GM19452 (cell line): ENCODE results near the gene ETNPPL.

Experiments used
- ATAC-seq: cut with Tn5 transposase; IDR thresholded peaks from one replicate; pipeline ENCODE4 v1.9.1; 2021; ENCODE audit not compliant: unreplicated experiment

Gene ETNPPL

DNA sequence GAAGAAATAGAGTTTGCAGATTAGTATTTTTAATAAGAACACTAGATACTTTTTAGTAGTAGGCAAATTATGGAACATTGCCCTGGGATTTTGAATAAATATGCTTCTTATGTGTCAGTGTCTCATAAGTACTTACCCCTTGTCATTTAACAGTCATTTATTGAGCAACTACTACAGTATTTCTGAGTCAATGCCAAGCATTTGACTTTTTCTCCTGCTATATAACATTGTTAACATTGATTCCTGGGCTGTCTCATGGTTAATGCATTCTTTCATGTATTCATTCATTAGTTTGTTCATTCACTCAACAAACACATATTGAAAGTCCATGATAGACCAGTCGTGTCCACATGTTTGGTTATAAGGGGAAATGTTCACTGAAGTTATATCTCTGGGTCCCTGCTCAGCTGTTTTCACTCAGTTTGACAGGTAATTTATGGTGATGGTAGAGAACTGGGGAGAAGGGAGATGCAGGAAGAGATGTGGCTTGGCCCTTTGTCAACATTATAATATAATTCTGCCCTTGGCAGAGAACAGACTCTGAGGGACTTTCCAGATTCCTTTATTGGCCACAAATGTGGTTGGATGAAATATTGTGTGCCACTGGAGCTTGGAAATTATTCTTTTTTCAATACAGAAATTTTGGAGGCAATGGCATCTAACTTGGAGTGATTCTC, 62.6 kb downstream of the ETNPPL start:
- no peak for ATAC-seq

DNA sequence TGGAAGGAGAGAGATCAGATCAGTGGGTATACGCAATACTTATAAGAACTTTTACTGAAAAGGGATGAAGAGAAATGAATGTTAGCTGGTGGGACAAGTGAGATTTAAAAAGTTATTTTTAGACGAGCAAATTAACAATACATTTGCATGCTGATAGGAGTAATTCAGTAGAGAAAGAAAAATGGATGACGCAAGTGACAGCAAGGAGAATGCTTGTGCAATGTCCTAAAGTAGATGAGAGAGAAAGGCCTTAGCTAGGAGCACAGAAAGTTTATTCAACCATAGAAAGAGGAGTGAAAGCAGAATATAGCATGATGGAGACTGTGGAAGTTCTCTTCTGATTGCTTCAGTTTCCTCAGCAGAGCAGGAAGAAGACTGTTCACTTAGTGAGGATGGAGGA, 66.7 kb downstream of the ETNPPL start:
- no peak for ATAC-seq

DNA sequence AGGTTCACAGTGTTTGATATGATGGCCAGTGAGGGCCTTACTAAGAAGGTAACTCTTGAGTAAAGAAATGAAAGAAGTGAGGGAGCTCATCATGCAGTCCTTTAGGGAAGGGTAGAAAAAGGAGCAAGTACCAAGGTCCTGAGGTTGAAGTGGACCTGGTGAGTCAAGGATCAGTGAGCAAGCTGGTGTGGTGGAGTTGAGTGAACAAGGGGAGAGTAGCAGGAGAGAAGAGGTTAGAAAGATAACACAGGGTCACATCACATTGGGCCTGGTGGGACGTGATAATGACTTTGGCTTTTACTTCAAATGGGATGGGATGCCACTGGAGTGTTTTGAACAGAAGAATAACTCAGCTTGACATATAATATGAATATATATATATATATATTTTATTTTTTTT, 67.8 kb downstream of the ETNPPL start:
- ATAC-seq = no peak

DNA sequence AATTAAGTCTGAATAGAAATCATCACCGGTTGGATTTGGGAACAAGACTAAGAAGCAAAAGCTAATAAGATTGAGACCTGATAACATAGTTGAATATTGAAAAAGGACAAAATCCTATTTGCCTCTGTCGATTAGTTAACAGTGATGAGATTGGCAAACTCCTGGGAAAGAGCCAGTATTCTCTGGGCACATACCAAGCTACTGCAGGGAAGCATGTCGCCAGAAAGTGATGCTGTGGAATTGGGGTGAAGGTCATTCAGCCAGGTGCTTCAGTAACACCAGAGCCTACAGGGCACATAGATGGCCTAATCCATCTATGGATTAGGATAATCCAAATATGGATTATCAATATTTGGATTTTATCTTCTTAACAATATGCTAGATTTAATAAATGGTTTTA, 68.4 kb downstream of the ETNPPL start:
- no peak for ATAC-seq

DNA sequence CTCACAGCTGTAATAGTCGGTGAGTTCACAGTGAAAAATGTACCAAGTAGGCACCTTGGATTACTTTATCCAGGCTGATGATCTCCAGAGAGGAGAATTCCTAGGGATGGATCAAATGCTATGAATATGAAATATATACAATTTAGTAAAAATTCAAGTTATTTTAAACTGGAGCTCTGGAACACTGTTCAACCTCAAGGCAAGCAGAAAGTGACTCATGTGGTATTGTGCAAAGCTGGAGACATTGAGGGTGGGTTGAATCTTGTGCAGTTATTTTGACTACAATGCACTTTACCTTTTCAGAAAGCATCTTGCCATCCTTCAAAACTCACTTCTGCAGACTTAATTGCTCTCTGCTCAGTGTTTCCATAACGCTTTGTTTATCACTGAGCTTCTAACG, 69.0 kb downstream of the ETNPPL start:
- no peak for ATAC-seq

DNA sequence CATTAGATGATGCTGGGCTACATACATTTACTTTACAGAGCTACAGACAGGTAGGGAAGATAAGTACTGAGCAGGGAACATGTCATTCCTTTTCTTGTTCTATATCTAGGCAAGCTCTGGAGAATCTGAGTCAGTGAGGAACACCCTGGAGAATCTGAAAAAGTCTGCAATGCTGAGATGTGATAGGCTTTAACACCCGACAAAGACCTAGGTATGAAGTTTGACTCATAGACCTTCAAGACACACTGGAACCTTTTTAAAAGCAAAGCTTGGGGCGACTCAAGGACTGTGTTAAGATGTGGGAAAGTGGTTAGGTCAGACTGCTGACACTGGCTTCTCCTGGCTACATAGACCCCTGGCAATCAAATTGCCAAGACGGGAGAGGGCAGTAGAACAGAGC, 69.6 kb downstream of the ETNPPL start:
- no peak for ATAC-seq
